Kidney epithelial cell (primary cell): ENCODE data around the gene RNF212. TPM values are rescaled to one million over a fixed set of nuclear protein-coding genes. Genes with fewer than 3 reads are reported as not detected.

Source experiments
- DNase-seq: peaks from one replicate; pipeline ENCODE4 v3.0.0-alpha.2; 2010; ENCODE audit warnings: low read depth
- H3K27me3 ChIP-seq: 2 replicates; pipeline ENCODE4 v1.6.0; 2011; ENCODE audit warnings: low read length; ENCODE audit not compliant: control insufficient read depth, insufficient read depth
- H3K36me3 ChIP-seq: 2 replicates; pipeline ENCODE4 v1.5.1; 2011; ENCODE audit warnings: low read length; ENCODE audit not compliant: control insufficient read depth, insufficient read depth
- H3K4me3 ChIP-seq: 2 replicates; pipeline ENCODE4 v1.5.1; 2011; ENCODE audit warnings: low read depth, mild to moderate bottlenecking, control low read depth, low read length
- total RNA-seq: library from RNA; depleted of rRNA; stranded (reverse); fragments of >200 nt; gene quantifications from 2 replicates; pipeline ENCODE4 v1.2.3, GENCODE V29; 2015
- TF ChIP-seq, protein P1 (sequence below): IDR thresholded peaks from 2 replicates; pipeline ENCODE4 v1.5.1; 2011; ENCODE audit warnings: mild to moderate bottlenecking, moderate library complexity, low read length, control low read depth, inconsistent platforms; ENCODE audit not compliant: insufficient read depth, poor library complexity, severe bottlenecking

RNF212 gene
- total RNA-seq, 1 donor from 2014 or later: 5.2 TPM

DNA sequence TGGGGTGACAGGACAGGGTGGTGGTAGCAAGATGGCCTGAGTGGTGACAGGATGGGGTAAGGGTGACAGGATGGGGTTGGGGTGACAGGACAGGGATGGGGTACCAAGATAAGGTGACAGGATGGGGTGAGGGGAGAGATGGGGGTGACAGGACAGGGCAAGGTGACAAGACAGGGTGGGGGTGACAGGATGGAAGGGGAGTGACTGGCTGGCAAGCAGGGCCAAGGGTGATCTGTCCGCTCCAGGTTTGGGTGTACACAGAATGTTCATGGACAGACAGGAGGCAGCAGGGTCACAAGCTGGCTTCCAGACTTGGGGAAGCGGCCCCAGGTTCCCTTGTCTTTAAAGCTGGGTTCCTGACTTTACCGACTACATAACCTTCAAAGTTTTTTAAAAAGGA lies 23.3 kb downstream of the RNF212 start:
- TF ChIP-seq, protein P1, sequence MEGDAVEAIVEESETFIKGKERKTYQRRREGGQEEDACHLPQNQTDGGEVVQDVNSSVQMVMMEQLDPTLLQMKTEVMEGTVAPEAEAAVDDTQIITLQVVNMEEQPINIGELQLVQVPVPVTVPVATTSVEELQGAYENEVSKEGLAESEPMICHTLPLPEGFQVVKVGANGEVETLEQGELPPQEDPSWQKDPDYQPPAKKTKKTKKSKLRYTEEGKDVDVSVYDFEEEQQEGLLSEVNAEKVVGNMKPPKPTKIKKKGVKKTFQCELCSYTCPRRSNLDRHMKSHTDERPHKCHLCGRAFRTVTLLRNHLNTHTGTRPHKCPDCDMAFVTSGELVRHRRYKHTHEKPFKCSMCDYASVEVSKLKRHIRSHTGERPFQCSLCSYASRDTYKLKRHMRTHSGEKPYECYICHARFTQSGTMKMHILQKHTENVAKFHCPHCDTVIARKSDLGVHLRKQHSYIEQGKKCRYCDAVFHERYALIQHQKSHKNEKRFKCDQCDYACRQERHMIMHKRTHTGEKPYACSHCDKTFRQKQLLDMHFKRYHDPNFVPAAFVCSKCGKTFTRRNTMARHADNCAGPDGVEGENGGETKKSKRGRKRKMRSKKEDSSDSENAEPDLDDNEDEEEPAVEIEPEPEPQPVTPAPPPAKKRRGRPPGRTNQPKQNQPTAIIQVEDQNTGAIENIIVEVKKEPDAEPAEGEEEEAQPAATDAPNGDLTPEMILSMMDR: no peak
- H3K36me3 ChIP-seq: no peaks in the 10 kb centered on the region
- H3K27me3 ChIP-seq: peaks cover 4% of the 10 kb centered on the region
- no peak overlapping the region for H3K4me3 ChIP-seq
- DNase-seq: no peak

DNA sequence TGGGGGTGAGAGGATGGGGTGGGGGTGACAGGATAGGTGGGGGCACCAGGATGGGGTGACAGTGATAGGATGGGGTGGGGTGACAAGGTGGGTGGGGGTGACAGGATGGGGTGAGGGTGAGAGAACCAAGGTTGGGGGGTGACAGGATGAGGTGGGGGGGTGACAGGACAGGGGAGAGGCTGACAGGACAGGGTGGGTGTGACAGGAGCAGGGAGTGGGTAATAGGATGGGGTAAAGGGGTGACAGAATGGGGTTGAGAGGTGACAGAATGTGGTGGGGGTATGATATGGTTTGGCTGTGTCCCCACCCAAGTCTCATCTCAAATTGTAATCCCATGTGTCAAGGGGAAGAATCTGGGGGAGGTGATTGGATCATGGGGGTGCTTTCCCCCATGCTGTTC lies 26.0 kb downstream of the RNF212 start:
- Histone ChIP-seq H3K27me3 (peaks cover 6% of the 10 kb centered on the region), H3K4me3 (no peak overlapping the region), H3K36me3 (no peaks in the 10 kb centered on the region)
- TF ChIP-seq, protein P1: no peak
- DNase-seq: no peak

DNA sequence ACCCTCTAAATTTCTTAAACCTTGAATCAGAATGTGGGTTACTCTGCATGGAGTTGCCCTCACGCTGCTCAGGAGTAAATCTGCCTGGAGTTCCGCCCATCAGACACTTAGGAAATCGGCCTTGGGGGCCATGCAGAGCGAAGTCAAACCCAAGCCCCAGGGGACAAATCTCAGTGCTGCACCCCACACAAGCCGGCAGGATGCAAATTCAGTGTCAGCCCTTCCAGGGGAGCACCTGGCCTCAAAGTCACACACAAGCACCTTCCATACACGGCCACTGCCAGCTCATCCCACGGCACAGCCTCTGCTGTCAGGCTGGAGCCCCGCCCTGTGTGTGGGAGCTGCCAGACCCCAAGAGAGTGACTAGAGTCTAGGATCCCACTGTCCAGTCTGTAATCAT lies 27.4 kb downstream of the RNF212 start:
- no peak overlapping the region for H3K4me3 ChIP-seq
- no peak for DNase-seq
- TF ChIP-seq, protein P1: no peak
- H3K27me3 ChIP-seq: peaks cover 4% of the 10 kb centered on the region
- no peaks in the 10 kb centered on the region for H3K36me3 ChIP-seq

DNA sequence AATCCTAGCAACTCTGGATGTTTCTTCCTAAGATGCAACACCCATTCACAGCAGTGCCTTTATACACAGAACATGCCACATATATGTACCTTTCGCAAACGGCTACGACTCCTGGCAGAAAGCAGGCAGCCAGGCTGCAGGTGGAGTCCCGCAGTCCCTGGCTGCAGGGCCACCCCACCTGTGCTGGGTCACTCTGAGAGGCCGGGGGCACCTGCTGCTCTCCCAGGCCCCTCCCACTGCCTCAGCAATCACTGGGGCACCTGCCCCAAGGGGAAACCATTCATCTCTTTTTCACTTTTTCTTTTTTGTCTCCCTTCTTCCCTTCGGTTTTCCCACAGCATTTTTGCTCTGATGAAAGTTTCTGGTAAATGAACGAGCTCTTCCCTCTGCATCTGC lies 28.0 kb downstream of the RNF212 start:
- TF ChIP-seq, protein P1: no peak
- no peak for DNase-seq
- no peak overlapping the region for H3K4me3 ChIP-seq
- no peaks in the 10 kb centered on the region for H3K36me3 ChIP-seq
- peaks cover 4% of the 10 kb centered on the region for H3K27me3 ChIP-seq

DNA sequence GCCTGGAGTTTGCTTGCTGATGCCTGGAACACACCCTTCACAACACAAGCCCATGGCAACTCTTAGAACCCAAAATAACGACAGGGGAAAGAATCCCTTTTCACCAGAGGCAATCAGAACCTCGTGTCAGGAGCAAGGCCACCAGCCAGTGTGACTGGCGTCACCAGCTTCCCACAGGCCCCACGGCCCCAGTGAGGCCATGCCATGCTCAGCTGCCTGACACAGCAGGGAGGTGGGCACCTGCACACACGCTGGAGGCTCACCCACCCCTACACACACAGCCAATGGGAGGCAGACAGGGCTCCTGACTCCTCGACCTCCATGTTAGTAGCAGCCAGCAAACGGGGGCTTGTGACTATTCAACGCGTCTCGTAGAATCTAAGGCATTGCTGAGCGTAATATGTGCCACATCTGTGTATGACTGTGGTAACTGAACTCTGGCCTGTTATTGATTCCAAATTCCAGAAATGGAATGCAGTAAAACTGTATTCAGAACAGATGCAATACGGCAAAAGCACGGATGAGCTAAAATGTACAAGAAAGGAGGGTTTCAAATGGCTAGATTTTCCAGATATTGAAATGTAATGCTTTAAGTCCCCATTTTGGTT lies 28.5 kb downstream of the RNF212 start:
- TF ChIP-seq, protein P1: no peak
- no peak overlapping the region for H3K4me3 ChIP-seq
- DNase-seq: no peak
- H3K27me3 ChIP-seq: peaks cover 4% of the 10 kb centered on the region
- no peaks in the 10 kb centered on the region for H3K36me3 ChIP-seq

DNA sequence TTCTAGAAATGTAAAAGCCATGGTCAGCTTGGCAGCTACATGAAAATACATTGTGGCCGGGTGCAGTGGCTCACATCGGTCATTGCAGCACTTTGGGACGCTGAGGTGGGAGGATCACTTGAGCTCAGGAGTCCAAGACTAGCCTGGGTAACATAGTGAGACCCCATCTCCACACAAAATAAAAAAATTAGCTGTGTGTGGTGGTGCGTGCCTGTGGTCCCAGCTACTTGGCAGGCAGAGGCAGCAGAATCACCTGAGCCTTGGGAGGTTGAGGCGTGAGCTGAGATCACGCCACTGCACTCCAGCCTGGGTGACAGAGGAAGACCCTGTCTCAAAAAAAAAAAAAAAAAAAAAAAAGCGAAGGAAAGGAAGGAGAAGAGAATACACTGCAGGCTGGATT lies 29.0 kb downstream of the RNF212 start:
- TF ChIP-seq, protein P1: no peak
- Histone ChIP-seq H3K4me3 (no peak overlapping the region), H3K36me3 (no peaks in the 10 kb centered on the region), H3K27me3 (peaks cover 4% of the 10 kb centered on the region)
- no peak for DNase-seq
